OCI-LY3 (cell line): ENCODE measurements around the gene MAN2A2.

ENCODE experiments used
- H2AFZ ChIP-seq: fragments of 200-600, 300-600 bp; shearing (Covaris generic); 2 replicates; pipeline ENCODE4 v1.6.0; 2014; ENCODE audit warnings: antibody characterized with exemption, low read depth, low read length
- H3K27ac ChIP-seq: fragments of 200-600, 300-600 bp; sonication (generic); 2 replicates; pipeline ENCODE4 v1.5.1; 2014; ENCODE audit warnings: mild to moderate bottlenecking, low read length, moderate library complexity, mixed read lengths
- H3K27me3 ChIP-seq: fragments of 200-600, 300-600 bp; sonication (generic); 2 replicates; pipeline ENCODE4 v1.6.1; 2014; ENCODE audit warnings: low read depth, low read length, mixed read lengths
- H3K36me3 ChIP-seq: fragments of 200-600, 300-600 bp; sonication (generic); replicated peaks from 2 replicates; pipeline ENCODE3; 2014; ENCODE audit warnings: low read depth, low read length, mixed read lengths
- H3K4me1 ChIP-seq: fragments of 300-600, 200-600 bp; sonication (generic); 2 replicates; pipeline ENCODE4 v1.6.1; 2014; ENCODE audit warnings: low read length, mixed read lengths
- H3K4me2 ChIP-seq: fragments of 200-600, 300-600 bp; sonication (generic); 2 replicates; pipeline ENCODE4 v1.6.1; 2014; ENCODE audit warnings: low read length, mixed read lengths
- H3K4me3 ChIP-seq: fragments of 300-600, 200-600 bp; sonication (generic); 2 replicates; pipeline ENCODE4 v1.5.1; 2014; ENCODE audit warnings: antibody characterized with exemption, mild to moderate bottlenecking, low read length, moderate library complexity
- H3K79me2 ChIP-seq: fragments of 300-600, 200-600 bp; shearing (Covaris generic); 2 replicates; pipeline ENCODE4 v1.6.1; 2014; ENCODE audit warnings: mild to moderate bottlenecking, low read length, mixed read lengths
- H3K9ac ChIP-seq: fragments of 300-600, 200-600 bp; shearing (Covaris generic); 2 replicates; pipeline ENCODE4 v1.6.0; 2014; ENCODE audit warnings: mild to moderate bottlenecking, low read length, moderate library complexity
- H3K9me3 ChIP-seq: fragments of 200-600, 300-600 bp; shearing (Covaris generic); 2 replicates; pipeline ENCODE4 v1.6.1; 2014; ENCODE audit warnings: low read length, mixed read lengths; ENCODE audit not compliant: insufficient read depth
- H4K20me1 ChIP-seq: fragments of 200-600, 300-600 bp; sonication (generic); 2 replicates; pipeline ENCODE4 v1.6.1; 2016; ENCODE audit warnings: low read length, mixed read lengths; ENCODE audit not compliant: insufficient read depth
- EZH2phosphoT487 ChIP-seq: fragments of 200-600 bp; shearing (Covaris generic); IDR thresholded peaks from 2 replicates; pipeline ENCODE4 v1.6.1; 2018; ENCODE audit warnings: antibody characterized with exemption, mixed run types, low read depth
- TF ChIP-seq, protein P1 (sequence below): fragments of 200-600, 300-600 bp; sonication (generic); IDR thresholded peaks from 2 replicates; pipeline ENCODE4 v1.5.1; 2014; ENCODE audit warnings: antibody characterized with exemption, low read length, low read depth

MAN2A2 gene

DNA sequence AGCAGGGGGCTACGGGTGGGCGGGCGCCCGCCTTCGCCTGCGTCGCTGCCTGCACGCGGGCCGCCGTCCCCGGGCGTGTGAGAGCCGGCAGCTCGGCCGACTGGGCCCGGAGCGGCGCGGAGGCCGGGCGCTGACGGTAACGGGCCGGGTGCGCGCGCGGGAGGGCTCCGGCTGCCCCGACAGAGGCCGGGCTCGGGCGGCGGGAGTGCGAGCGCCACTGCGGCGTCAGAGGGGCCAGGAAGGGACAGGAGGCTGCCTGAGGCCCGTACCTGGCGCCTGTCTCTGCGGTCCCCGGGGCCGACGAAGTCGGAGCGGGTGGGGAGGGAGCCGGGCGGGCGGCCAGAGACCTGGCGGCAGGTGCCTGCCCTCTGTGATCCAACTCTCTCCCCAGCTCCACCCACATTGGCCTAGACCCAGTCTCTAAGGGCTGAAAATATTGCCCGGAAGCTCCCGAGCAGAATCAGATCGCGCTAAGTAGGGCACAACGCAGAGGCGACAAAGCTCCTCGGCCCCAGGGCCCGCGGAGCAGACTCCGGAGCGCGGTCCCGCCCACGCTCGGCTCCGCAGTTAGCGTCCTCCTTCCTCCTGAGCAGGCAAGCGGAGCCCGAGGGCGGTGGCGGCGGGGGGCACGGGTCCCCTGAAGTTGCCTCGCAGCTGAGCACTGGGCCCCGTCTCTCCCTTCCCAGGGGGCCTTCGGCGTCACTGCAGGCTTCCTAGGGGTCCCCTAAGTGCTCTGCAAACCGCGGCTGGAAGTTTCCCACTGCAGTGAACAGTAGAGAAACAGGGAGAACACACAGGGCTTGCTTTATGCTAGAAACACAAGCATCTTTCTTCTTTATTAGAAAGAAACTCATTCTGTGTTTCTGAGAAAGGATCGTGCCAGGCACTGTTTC lies at the start of gene MAN2A2:
Gene MAN2A2, plus strand, starts transcription at position 463 of the 893 bp plus-strand sequence. CDS start 906 bp downstream, outside the sequence.
- H3K79me2 ChIP-seq, result no peaks in the 10 kb centered on the region

DNA sequence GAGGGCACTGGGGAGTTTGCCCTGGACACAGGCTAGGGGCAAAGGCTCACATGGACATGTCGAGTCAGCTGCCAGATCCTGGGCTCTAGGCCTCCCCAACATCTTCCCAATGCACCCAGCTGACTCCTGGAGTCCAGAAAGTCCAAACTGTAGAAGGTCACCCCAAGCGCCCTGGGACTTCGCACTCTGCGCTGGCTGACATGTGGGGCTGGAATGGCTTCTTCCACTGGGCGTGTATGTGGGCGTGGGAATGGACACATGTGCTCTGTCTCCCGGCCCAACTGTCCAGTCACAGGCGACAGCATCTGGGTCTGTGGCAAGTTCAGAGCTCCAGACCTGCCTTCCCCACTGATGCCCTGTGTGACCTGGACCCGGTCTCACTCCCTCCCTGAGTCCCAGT lies 48.0 kb upstream of the MAN2A2 start:
- Histone ChIP-seq H3K36me3 (no peaks in the 10 kb centered on the region), H3K27ac (no peak overlapping the region), H4K20me1 (no peaks in the 10 kb centered on the region), H3K79me2 (no peaks in the 10 kb centered on the region), H3K9ac (no peak overlapping the region), H2AFZ (no peak overlapping the region), H3K4me2 (no peak overlapping the region), H3K9me3 (no peaks in the 10 kb centered on the region), H3K4me1 (peaks cover 24% of the 10 kb centered on the region), H3K4me3 (no peak overlapping the region), H3K27me3 (peaks cover 27% of the 10 kb centered on the region)
- TF ChIP-seq, protein P1, sequence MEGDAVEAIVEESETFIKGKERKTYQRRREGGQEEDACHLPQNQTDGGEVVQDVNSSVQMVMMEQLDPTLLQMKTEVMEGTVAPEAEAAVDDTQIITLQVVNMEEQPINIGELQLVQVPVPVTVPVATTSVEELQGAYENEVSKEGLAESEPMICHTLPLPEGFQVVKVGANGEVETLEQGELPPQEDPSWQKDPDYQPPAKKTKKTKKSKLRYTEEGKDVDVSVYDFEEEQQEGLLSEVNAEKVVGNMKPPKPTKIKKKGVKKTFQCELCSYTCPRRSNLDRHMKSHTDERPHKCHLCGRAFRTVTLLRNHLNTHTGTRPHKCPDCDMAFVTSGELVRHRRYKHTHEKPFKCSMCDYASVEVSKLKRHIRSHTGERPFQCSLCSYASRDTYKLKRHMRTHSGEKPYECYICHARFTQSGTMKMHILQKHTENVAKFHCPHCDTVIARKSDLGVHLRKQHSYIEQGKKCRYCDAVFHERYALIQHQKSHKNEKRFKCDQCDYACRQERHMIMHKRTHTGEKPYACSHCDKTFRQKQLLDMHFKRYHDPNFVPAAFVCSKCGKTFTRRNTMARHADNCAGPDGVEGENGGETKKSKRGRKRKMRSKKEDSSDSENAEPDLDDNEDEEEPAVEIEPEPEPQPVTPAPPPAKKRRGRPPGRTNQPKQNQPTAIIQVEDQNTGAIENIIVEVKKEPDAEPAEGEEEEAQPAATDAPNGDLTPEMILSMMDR, result no peak
- TF ChIP-seq EZH2phosphoT487, result no peak

More for the DNA sequence above, at the start of gene MAN2A2:
- Histone ChIP-seq H3K9me3 (no peaks in the 10 kb centered on the region), H3K4me3 (peak within 1 kb of the TSS; percentile 97), H3K4me1 (peaks cover 14% of the 10 kb centered on the region), H3K4me2 (peak within 1 kb of the TSS; percentile 81), H3K9ac (peak within 1 kb of the TSS; percentile 75), H3K27ac (peak within 1 kb of the TSS; percentile 36), H3K27me3 (no peaks in the 10 kb centered on the region), H3K36me3 (peaks cover 8% of the 10 kb centered on the region), H2AFZ (peak within 1 kb of the TSS; percentile 96), H4K20me1 (no peaks in the 10 kb centered on the region)
- TF ChIP-seq, protein P1, result no peak
- TF ChIP-seq EZH2phosphoT487, result no peak

DNA sequence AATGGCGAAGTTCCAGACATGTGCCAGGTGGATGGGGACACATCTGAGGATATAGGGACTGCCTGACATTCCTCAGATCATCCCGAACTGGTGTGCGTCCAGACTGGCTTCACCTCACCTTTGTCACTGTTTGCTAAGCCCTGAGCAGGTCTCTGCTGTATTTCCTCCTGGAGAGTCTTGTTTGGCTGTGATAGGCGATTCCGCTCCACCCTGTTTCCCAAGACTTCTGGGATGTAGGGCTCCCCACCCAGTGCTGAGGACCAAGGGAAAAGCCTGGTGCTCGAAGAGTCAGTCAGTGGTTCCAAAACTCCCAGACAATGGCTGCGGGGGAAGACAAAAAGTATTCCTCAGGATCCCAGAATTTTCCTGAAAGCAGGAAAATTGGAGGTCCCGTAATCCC lies 45.8 kb upstream of the MAN2A2 start:
- Histone ChIP-seq H3K36me3 (no peaks in the 10 kb centered on the region), H3K9ac (no peak overlapping the region), H3K4me1 (peaks cover 20% of the 10 kb centered on the region), H3K4me2 (no peak overlapping the region), H2AFZ (no peak overlapping the region), H3K9me3 (no peaks in the 10 kb centered on the region), H3K27ac (no peak overlapping the region), H3K79me2 (no peaks in the 10 kb centered on the region), H3K4me3 (no peak overlapping the region), H3K27me3 (peaks cover 7% of the 10 kb centered on the region), H4K20me1 (no peaks in the 10 kb centered on the region)
- TF ChIP-seq, protein P1, result no peak
- TF ChIP-seq EZH2phosphoT487, result no peak

DNA sequence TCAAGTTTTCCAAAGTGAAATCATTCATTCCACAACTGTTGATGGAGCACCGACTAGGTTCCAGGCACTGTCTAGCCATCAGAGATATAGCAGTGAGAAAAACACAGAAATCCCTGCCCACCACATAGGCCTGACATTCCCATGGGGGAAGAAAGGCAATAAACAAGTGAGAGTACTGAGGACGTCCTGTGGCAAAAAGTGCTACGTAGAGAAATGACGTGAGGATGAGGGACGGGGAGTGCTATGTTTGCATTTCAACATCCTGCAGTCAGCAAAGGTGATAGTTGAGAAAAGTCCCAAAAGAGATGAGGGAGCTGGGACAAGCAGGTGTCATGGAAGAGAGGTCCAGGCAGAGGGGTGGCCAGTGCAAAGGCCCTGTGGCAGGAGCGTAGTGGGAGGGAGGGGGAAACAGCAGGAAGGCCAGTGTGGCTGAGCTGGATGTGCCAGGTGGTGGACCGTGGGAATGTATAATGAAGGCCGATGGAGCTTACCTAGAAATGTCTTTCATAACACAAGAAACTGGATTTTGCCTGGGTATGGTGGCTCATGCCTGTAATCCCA lies 45.1 kb upstream of the MAN2A2 start:
- no peaks in the 10 kb centered on the region for H3K9me3 ChIP-seq
- H3K4me2 ChIP-seq, result no peak overlapping the region
- 0 out of 2 replicates have a peak, but pooled peaks cover 3% of the 10 kb centered on the region for H3K27me3 ChIP-seq
- H3K27ac ChIP-seq, result no peak overlapping the region
- H3K9ac ChIP-seq, result no peak overlapping the region
- H3K4me3 ChIP-seq, result no peak overlapping the region
- H2AFZ ChIP-seq, result no peak overlapping the region
- no peaks in the 10 kb centered on the region for H3K79me2 ChIP-seq
- no peaks in the 10 kb centered on the region for H4K20me1 ChIP-seq
- peaks cover 14% of the 10 kb centered on the region for H3K4me1 ChIP-seq
- TF ChIP-seq, protein P1, result no peak
- TF ChIP-seq EZH2phosphoT487, result no peak
- H3K36me3 ChIP-seq, result no peaks in the 10 kb centered on the region
